ENCODE data around the gene TOP1. TPM values are rescaled to one million over a fixed set of nuclear protein-coding genes. Genes with fewer than 3 reads are reported as not detected.

TOP1 gene
- total RNA-seq, 6 experiments from 2014 or later, result 17.3 to 29.7 (median 25.5) TPM

DNA sequence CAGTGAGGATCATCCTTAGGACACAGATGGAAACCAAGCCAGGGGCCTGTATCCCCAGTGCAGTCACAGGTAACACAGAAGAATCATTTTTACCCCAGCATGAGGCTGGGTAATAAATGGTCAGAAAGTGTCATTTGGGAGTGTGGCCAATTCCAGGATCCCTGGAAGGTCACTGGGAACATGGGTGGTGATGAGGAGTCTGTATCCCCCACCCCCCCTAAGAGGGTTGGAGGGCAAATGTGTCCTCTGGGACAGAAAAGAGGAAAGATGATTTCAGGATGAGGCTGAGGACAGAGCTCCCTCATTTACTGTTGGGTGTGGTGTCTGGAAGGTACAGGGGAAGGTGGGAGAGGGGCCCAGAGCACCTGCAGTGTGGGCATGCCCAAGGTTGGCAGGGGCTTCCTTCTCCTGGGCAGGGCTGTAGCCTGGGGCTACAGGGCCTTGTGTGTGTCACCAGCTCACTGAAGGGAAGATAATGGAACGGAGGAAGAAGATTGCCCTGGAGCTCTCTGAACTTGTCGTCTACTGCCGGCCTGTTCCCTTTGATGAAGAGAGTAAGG lies 143.2 kb downstream of the TOP1 start:
- peak overlapping the region in 1 of 3 donors; percentile 21 for H3K27ac ChIP-seq
- ATAC-seq (no peak), DNase-seq (no peak)
- whole genome bisulfite sequencing (ENCODE audit: insufficient coverage, low coverage, low lambda C conversion rate, missing lambda C conversion rate), result no CpG with 5 or more reads among the region's 3 CpGs
- H3K4me3 ChIP-seq, result no peak overlapping the region
- H3K27me3 ChIP-seq, result no peaks in the 10 kb centered on the region
- peaks cover 0 to 13% (median 3%) of the 10 kb centered on the region in 4 donors for H3K36me3 ChIP-seq
- intact Hi-C loops (cut with DNase I), result loop anchor here (5.0 to 10.0 kb wide), 2 partner anchors 53 to 165 kb away; no protein-coding TSS in a partner anchor
- no peaks in the 10 kb centered on the region for H3K9me3 ChIP-seq
- no peaks in the 10 kb centered on the region for H3K4me1 ChIP-seq
- TF ChIP-seq, protein P1, sequence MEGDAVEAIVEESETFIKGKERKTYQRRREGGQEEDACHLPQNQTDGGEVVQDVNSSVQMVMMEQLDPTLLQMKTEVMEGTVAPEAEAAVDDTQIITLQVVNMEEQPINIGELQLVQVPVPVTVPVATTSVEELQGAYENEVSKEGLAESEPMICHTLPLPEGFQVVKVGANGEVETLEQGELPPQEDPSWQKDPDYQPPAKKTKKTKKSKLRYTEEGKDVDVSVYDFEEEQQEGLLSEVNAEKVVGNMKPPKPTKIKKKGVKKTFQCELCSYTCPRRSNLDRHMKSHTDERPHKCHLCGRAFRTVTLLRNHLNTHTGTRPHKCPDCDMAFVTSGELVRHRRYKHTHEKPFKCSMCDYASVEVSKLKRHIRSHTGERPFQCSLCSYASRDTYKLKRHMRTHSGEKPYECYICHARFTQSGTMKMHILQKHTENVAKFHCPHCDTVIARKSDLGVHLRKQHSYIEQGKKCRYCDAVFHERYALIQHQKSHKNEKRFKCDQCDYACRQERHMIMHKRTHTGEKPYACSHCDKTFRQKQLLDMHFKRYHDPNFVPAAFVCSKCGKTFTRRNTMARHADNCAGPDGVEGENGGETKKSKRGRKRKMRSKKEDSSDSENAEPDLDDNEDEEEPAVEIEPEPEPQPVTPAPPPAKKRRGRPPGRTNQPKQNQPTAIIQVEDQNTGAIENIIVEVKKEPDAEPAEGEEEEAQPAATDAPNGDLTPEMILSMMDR (IDR thresholded peaks at IDR 0.05), result no peak
- TF ChIP-seq POLR2A (IDR thresholded peaks at IDR 0.05), result no peak

GRCh38 chr20:41172296-41173140 lies 143.9 kb downstream of the TOP1 start:
- peak in 1 of 3 donors; percentile 43 for DNase-seq
- TF ChIP-seq, protein P1 (IDR thresholded peaks at IDR 0.05), result no peak
- ATAC-seq, result peak in 3 of 4 donors; percentile 2 to 14 (median 3)
- H3K4me1 ChIP-seq, result no peaks in the 10 kb centered on the region
- intact Hi-C loops (cut with DNase I), result loop anchor here (5.0 to 10.0 kb wide), 2 partner anchors 52 to 165 kb away; no protein-coding TSS in a partner anchor
- H3K9me3 ChIP-seq, result no peaks in the 10 kb centered on the region
- H3K4me3 ChIP-seq, result no peak overlapping the region
- 28% methylated on average over 2 of the region's 18 CpGs for WGBS (ENCODE audit: insufficient coverage, low coverage, low lambda C conversion rate, missing lambda C conversion rate)
- H3K36me3 ChIP-seq, result peaks cover 0 to 10% (median 3%) of the 10 kb centered on the region in 4 donors
- no peaks in the 10 kb centered on the region for H3K27me3 ChIP-seq
- peak overlapping the region in 1 of 3 donors; percentile 21 for H3K27ac ChIP-seq

- ATAC-seq (peak; percentile 89 to 95 (median 94)), DNase-seq (peak; percentile 78 to 85 (median 81))
- intact Hi-C loops (cut with DNase I), result loop anchor here (5.0 to 10.0 kb wide), 2 partner anchors 52 to 164 kb away; no protein-coding TSS in a partner anchor
- peaks cover 0 to 10% (median 3%) of the 10 kb centered on the region in 4 donors for H3K36me3 ChIP-seq
- H3K27me3 ChIP-seq, result no peaks in the 10 kb centered on the region
- H3K4me1 ChIP-seq, result no peaks in the 10 kb centered on the region
- no peak overlapping the region for H3K27ac ChIP-seq
- H3K4me3 ChIP-seq, result no peak overlapping the region
- no peaks in the 10 kb centered on the region for H3K9me3 ChIP-seq
- WGBS (ENCODE audit: insufficient coverage, low coverage, low lambda C conversion rate, missing lambda C conversion rate), result 15% methylated on average over 5 of the region's 9 CpGs
- TF ChIP-seq POLR2A (IDR thresholded peaks at IDR 0.05), result no peak
- TF ChIP-seq, protein P1 (IDR thresholded peaks at IDR 0.05), result peak; percentile 96 to 97 (median 96)
Measured at GRCh38 chr20:41173161-41173721, 144.6 kb downstream of the TOP1 start.

GRCh38 chr20:41173791-41174341 lies 145.2 kb downstream of the TOP1 start:
- DNase-seq (no peak), ATAC-seq (no peak)
- intact Hi-C loops (cut with DNase I), result loop anchor here (5.0 to 10.0 kb wide), 2 partner anchors 51 to 163 kb away; no protein-coding TSS in a partner anchor
- no peaks in the 10 kb centered on the region for H3K4me1 ChIP-seq
- H3K9me3 ChIP-seq, result no peaks in the 10 kb centered on the region
- H3K36me3 ChIP-seq, result peaks cover 0 to 10% (median 2%) of the 10 kb centered on the region in 4 donors
- no peak overlapping the region for H3K4me3 ChIP-seq
- TF ChIP-seq, protein P1 (IDR thresholded peaks at IDR 0.05), result no peak
- no peak for TF ChIP-seq POLR2A (IDR thresholded peaks at IDR 0.05)
- no peak overlapping the region for H3K27ac ChIP-seq
- no peaks in the 10 kb centered on the region for H3K27me3 ChIP-seq
- WGBS (ENCODE audit: insufficient coverage, low coverage, low lambda C conversion rate, missing lambda C conversion rate), result no CpG with 5 or more reads among the region's 13 CpGs

All from right lobe of liver (tissue), 6 donors.